ENCODE results near the gene SARDH.

Gene SARDH

GRCh38 chr9:133656211-133657119, 81.7 kb downstream of the SARDH start:
- ChIA-PET POLR2A (no interaction called here), CTCF (no interaction called here)

GRCh38 chr9:133655701-133656100, 82.5 kb downstream of the SARDH start:
- no peak for TF ChIP-seq PKNOX1 (IDR thresholded peaks at IDR 0.05)
- no peak for TF ChIP-seq L3MBTL2 (conservative IDR thresholded peaks at IDR 0.05)
- TF ChIP-seq FOXK2 (IDR thresholded peaks at IDR 0.05): no peak
- ChIA-PET CTCF (no interaction called here), POLR2A (no interaction called here)
- DNase-seq (ENCODE audit: extremely low spot score): no peak

More at GRCh38 chr9:133656211-133657119, 81.7 kb downstream of the SARDH start:
- TF ChIP-seq ZNF384 (IDR thresholded peaks at IDR 0.05): no peak
- TF ChIP-seq CTBP1 (IDR thresholded peaks at IDR 0.05; ENCODE audit: borderline replicate concordance): no peak
- TF ChIP-seq L3MBTL2 (conservative IDR thresholded peaks at IDR 0.05): no peak
- TF ChIP-seq BHLHE40 (IDR thresholded peaks at IDR 0.05; ENCODE audit: borderline replicate concordance): no peak
- no peak for TF ChIP-seq ARNT (IDR thresholded peaks at IDR 0.05)
- DNase-seq (ENCODE audit: extremely low spot score): no peak

GRCh38 chr9:133654736-133655657, 83.2 kb downstream of the SARDH start:
- no peak for DNase-seq (ENCODE audit: extremely low spot score)
- ChIA-PET POLR2A (no interaction called here), CTCF (no interaction called here)
- TF ChIP-seq CTBP1 (IDR thresholded peaks at IDR 0.05; ENCODE audit: borderline replicate concordance) (no peak), ZNF384 (IDR thresholded peaks at IDR 0.05) (no peak)

GRCh38 chr9:133653638-133654037, 84.5 kb downstream of the SARDH start:
- TF ChIP-seq HDGF (IDR thresholded peaks at IDR 0.05; ENCODE audit: borderline replicate concordance) (no peak), CTBP1 (IDR thresholded peaks at IDR 0.05; ENCODE audit: borderline replicate concordance) (no peak), ELF4 (IDR thresholded peaks at IDR 0.05) (no peak), SUZ12 (IDR thresholded peaks at IDR 0.05) (no peak), ARNT (IDR thresholded peaks at IDR 0.05) (no peak), FOXA1 (IDR thresholded peaks at IDR 0.05) (no peak), SP1 (IDR thresholded peaks at IDR 0.05) (no peak), FOXK2 (IDR thresholded peaks at IDR 0.05) (no peak), PKNOX1 (IDR thresholded peaks at IDR 0.05) (no peak), LEF1 (IDR thresholded peaks at IDR 0.05; ENCODE audit: borderline replicate concordance) (no peak), TARDBP (IDR thresholded peaks at IDR 0.05) (no peak), FOXM1 (IDR thresholded peaks at IDR 0.05; ENCODE audit: borderline replicate concordance) (no peak), L3MBTL2 (conservative IDR thresholded peaks at IDR 0.05) (no peak), NFRKB (IDR thresholded peaks at IDR 0.05) (no peak), BHLHE40 (IDR thresholded peaks at IDR 0.05; ENCODE audit: borderline replicate concordance) (no peak), ZNF384 (IDR thresholded peaks at IDR 0.05) (no peak)
- ChIA-PET POLR2A (no interaction called here), CTCF (no interaction called here)
- DNase-seq (ENCODE audit: extremely low spot score): no peak

- no peak for DNase-seq (ENCODE audit: extremely low spot score)
- ChIA-PET POLR2A (no interaction called here), CTCF (no interaction called here)
These were observed 88.1 kb downstream of the SARDH start for GRCh38 chr9:133650026-133650425.

GRCh38 chr9:133649194-133649593, 89.0 kb downstream of the SARDH start:
- POLR2A ChIA-PET: no interaction called here
- CTCF ChIA-PET: no interaction called here
- TF ChIP-seq L3MBTL2 (conservative IDR thresholded peaks at IDR 0.05) (no peak), FOXM1 (IDR thresholded peaks at IDR 0.05; ENCODE audit: borderline replicate concordance) (no peak), BHLHE40 (IDR thresholded peaks at IDR 0.05; ENCODE audit: borderline replicate concordance) (no peak), ZNF384 (IDR thresholded peaks at IDR 0.05) (no peak), NFRKB (IDR thresholded peaks at IDR 0.05) (no peak), FOXK2 (IDR thresholded peaks at IDR 0.05) (no peak), SP1 (IDR thresholded peaks at IDR 0.05) (no peak), ELF4 (IDR thresholded peaks at IDR 0.05) (no peak), PKNOX1 (IDR thresholded peaks at IDR 0.05) (no peak), HDGF (IDR thresholded peaks at IDR 0.05; ENCODE audit: borderline replicate concordance) (no peak), ARNT (IDR thresholded peaks at IDR 0.05) (no peak)
- no peak for DNase-seq (ENCODE audit: extremely low spot score)

More at GRCh38 chr9:133650026-133650425, 88.1 kb downstream of the SARDH start:
- TF ChIP-seq LEF1 (IDR thresholded peaks at IDR 0.05; ENCODE audit: borderline replicate concordance): no peak
- no peak for TF ChIP-seq ZNF384 (IDR thresholded peaks at IDR 0.05)
- TF ChIP-seq ELF4 (IDR thresholded peaks at IDR 0.05): no peak

All from HEK293T (cell line).